A549 (cell line): ENCODE measurements around the gene LARP4.
"Not testable (repeated sequence)": the region's sequence is repeated elsewhere in the genome, so short reads cannot be mapped to it uniquely, and the experiment has no call there.

Experiments
- ESRRA ChIP-seq: fragments of 150-350 bp; IDR thresholded peaks from 2 replicates; pipeline ENCODE4 v1.6.1; 2014; ENCODE audit warnings: mild to moderate bottlenecking, low read length, borderline replicate concordance
- FOSL2 ChIP-seq, 2 experiments: fragments of 450-650 bp in 1 of 2; fragments of >200 bp in 1 of 2; sonication (Bioruptor Twin) in 1 of 2; formaldehyde crosslinking; IDR thresholded peaks; 2 replicates each; pipeline versions ENCODE4 v1.5.0 to v1.6.1; 2016 to 2020; ENCODE audit warnings: mild to moderate bottlenecking in 1 of 2, moderate library complexity in 1 of 2
- KDM1A ChIP-seq: fragments of 200-600 bp; sonication (generic); IDR thresholded peaks from 2 replicates; pipeline ENCODE4 v1.6.1; 2016; ENCODE audit warnings: low read depth, mild to moderate bottlenecking
- MAFK ChIP-seq: fragments of 450-650 bp; IDR thresholded peaks from 2 replicates; pipeline ENCODE4 v1.6.1; 2014; ENCODE audit not compliant: partially characterized antibody
- POLR2A ChIP-seq: IDR thresholded peaks from 2 replicates; pipeline ENCODE4 v1.6.1; 2012; ENCODE audit warnings: mild to moderate bottlenecking, low read length
- RAD21 ChIP-seq, 2 experiments: fragments of >200 bp in 1 of 2; sonication (Bioruptor Twin) in 1 of 2; formaldehyde crosslinking in 1 of 2; IDR thresholded peaks in 1 of 2; conservative IDR thresholded peaks in 1 of 2; 2 replicates in 1 of 2; 3 replicates in 1 of 2; pipeline ENCODE4 v1.6.1; 2012 to 2018; ENCODE audit warnings: inconsistent platforms in 1 of 2
- RFX5 ChIP-seq: fragments of 450-650 bp; IDR thresholded peaks from 2 replicates; pipeline ENCODE4 v1.7.1; 2014; ENCODE audit warnings: antibody characterized with exemption, mild to moderate bottlenecking, moderate library complexity
- TF ChIP-seq, protein P1 (sequence below): fragments of >200 bp; sonication (Bioruptor Twin); formaldehyde crosslinking; IDR thresholded peaks from 3 replicates; pipeline ENCODE4 v1.5.1; 2016
- TF ChIP-seq, protein P2 (sequence below): IDR thresholded peaks from 2 replicates; pipeline ENCODE4 v1.6.1; 2012
- TF ChIP-seq, protein P3 (sequence below): fragments of 450-650 bp; IDR thresholded peaks from 2 replicates; pipeline ENCODE4 v1.6.1; 2014; ENCODE audit warnings: antibody characterized with exemption

DNA sequence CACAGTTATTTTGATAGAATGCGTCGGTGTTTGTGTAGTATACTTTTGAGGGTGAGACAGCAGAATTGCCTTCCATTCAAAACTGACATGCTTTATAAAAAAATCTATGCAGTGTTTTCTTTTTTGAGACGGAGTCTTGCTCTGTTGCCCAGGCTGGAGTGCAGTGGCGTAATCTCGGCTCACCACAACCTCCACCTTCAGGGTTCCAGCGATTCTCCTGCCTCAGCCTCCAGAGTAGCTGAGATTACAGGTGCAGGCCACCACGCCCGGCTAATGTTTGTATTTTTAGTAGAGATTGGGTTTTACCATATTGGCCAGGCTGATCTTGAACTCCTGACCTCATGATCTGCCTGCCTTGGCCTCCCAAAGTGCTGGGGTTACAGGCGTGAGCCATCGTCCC is 22.7 kb downstream of the LARP4 start:
- TF ChIP-seq, protein P1, sequence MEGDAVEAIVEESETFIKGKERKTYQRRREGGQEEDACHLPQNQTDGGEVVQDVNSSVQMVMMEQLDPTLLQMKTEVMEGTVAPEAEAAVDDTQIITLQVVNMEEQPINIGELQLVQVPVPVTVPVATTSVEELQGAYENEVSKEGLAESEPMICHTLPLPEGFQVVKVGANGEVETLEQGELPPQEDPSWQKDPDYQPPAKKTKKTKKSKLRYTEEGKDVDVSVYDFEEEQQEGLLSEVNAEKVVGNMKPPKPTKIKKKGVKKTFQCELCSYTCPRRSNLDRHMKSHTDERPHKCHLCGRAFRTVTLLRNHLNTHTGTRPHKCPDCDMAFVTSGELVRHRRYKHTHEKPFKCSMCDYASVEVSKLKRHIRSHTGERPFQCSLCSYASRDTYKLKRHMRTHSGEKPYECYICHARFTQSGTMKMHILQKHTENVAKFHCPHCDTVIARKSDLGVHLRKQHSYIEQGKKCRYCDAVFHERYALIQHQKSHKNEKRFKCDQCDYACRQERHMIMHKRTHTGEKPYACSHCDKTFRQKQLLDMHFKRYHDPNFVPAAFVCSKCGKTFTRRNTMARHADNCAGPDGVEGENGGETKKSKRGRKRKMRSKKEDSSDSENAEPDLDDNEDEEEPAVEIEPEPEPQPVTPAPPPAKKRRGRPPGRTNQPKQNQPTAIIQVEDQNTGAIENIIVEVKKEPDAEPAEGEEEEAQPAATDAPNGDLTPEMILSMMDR = not testable (repeated sequence)
- TF ChIP-seq, protein P2, sequence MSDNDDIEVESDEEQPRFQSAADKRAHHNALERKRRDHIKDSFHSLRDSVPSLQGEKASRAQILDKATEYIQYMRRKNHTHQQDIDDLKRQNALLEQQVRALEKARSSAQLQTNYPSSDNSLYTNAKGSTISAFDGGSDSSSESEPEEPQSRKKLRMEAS = not testable (repeated sequence)
- not testable (repeated sequence) for TF ChIP-seq POLR2A; ESRRA; FOSL2 (IDR thresholded peaks at IDR 0.05); FOSL2 (CRISPR knock-in tag; IDR thresholded peaks at IDR 0.05); RFX5; RAD21 (conservative IDR thresholded peaks at IDR 0.05 in 1 of 2, IDR thresholded peaks at IDR 0.05 in 1 of 2); MAFK; KDM1A
- TF ChIP-seq, protein P3, sequence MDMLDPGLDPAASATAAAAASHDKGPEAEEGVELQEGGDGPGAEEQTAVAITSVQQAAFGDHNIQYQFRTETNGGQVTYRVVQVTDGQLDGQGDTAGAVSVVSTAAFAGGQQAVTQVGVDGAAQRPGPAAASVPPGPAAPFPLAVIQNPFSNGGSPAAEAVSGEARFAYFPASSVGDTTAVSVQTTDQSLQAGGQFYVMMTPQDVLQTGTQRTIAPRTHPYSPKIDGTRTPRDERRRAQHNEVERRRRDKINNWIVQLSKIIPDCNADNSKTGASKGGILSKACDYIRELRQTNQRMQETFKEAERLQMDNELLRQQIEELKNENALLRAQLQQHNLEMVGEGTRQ = not testable (repeated sequence)
